Stimulated activated CD8-positive, alpha-beta memory T cell treated with anti-CD3 and anti-CD28 coated beads, Interleukin-2, amount 100 ng/mL, for 1 hour (primary cell): ENCODE data around the gene TMEM259.
A peak's percentile ranks its signal among the peaks of the same experiment; 100 is the strongest.

Experiments used
- DNase-seq, 2 donors: peaks; one replicate each; pipeline ENCODE4 v3.0.0-alpha.2; 2020; ENCODE audit warnings: low read depth in 2 of 2

Gene TMEM259

DNA sequence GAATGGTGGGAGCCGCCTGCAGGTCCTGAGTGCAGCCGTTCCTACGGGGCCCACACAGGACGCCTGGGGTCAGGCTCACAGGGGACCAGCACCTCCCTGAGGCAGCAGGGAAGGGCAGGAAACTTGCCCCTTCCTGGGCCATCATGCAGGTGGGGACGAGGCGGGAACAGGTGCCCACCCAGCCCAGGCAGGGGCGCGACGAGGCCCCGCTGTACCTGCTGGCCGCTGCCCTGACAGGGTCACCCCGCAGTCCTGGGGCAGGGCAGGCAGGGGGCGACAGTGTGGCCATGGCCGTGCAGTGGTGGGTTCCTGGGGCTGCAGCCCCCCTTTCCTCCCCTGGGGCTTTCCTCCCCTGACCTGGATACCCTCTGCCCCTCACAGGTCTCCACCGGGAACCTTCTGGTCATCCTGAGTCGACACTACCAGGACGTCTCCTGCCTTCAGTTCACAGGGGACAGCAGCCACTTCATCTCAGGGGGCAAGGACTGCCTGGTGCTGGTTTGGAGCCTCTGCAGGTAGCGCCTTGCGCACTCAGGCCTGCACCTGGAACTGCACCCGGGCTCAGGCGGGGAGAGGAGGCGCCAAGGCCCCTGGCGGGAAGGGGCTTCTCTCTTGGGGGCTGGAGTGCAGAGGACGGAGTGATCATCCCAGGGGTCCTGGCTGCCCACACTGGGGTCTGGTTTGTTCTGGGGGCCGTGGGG lies 31.4 kb downstream of the TMEM259 start:
- no peak for DNase-seq

DNA sequence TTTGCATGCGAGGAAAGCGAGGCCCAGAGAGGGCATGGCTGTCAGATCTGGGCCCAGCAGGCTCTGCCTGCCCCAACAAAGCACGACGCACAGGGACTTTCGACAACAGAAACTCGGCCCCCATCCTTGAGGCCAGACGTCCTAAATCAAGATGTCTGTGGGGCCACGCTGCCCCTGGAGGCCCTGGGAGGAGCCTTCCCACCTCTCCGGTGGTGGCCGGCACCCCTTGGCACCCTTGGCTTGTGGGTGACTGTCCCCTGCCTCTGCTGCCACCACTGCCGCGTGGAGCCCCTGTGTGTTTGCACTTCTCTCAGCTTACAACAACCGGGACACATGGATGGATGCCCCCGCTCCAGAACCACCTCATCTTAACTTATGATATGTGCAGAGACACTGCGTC lies 32.4 kb downstream of the TMEM259 start:
- no peak for DNase-seq

DNA sequence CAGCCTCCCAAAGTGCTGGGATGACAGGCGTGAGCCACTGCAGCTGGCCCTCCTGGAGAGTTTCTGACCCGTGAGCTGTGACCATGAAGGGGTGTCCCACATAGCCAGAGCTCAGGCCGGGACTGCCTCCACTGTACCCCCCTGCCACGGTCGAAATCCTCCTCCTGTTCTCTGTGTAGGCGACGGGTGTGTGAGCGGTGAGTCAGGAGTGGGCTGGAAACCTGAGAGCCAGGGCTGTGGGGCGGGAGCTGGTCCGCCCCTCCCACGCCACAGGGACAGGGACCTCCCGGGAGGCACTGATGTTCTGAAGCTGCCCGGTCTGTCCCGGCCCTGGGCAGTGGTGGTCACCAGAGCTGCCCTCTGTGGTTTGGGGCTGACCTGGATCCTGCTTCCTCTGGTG lies 32.8 kb downstream of the TMEM259 start:
- DNase-seq, result no peak

DNA sequence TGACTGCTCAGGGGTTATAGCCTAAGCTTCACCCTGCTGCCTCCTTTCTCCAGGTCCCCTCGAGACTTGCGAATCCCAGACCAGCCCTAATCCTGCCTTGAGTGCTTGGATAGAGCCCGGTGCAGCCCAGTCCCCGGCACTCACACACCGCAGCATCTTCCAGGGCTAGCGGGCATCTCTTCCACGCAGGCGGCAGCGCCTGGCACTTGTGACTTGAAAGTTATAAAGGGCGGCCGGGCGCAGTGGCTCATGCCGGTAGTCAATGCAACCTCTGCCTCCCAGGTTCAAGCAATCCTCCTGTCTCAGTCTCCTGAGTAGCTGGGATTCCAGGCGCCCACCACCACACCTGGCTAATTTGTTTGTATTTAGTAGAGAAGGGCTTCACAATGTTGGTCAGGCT lies 34.8 kb downstream of the TMEM259 start:
- DNase-seq, result no peak

DNA sequence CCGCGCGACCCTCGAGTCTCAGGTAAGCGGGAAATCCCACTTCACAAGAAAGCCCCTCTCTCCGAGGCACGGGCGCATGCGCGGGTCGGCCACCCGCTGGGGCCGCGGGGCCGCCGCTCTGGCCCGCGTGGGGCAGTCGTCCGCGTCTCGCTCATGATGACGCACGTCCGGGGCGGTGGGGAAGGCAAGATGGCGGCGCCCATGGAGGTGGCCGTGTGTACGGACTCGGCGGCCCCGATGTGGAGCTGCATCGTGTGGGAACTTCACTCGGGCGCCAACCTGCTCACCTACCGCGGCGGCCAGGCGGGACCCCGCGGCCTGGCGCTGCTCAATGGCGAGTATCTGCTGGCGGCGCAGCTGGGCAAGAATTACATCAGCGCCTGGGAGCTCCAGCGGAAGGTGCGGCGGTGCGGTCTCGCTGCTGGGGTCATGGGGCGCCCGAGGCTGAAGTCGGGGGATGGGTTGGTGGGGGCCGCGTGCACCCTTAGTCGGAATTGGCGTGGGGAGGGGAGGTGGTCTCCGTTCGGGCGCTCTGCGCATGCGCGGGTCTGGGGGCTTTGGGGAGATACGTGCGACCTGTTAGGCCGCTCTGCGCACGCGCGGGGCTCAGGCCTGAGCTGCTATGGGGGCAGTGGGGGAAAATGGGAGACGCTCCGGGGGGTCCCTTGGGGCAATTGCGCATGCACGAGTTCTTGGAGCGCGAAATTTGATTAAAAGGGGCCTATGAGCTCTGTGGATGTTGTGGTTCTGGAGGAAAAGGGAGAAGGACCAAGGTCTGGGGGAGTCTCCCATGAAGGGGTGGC lies 36.6 kb downstream of the TMEM259 start, which contains the start of gene WDR18:
WDR18 (plus strand) TSS at position 181 of the 803 bp plus-strand sequence; CDS start at position 190, 9 bp downstream.
- peak; percentile 76 to 84 for DNase-seq

DNA sequence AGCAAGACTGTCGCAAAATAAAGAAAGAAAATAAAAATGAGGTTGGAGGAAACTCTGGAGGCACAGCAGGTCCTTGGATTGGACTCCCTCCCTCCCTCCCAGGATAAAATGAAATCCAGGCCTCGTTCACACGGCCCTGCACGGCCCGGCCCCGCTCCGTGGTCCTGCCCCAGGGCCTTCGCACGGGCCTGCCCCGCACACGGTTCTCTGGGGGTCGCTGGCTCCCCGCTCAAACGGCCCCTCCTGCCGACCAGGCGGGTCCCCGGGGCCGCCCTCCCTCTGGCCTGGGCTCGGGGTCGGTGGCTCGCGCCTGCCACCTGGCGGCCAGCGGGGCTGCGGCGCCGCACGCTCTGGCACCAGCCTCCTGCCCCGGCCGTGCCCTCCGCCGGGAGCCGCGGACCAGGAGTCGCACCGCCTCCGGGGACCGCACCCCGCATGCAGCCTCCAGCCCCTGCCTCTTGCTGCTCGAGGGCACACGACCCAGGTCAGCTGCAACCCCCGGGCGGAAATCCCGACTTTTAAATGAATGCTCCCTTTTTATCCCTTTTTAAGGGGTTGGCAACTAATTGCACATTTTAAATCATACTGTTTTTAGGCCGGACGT lies 38.3 kb downstream of the TMEM259 start:
- DNase-seq, result peak; percentile 44 to 64

DNA sequence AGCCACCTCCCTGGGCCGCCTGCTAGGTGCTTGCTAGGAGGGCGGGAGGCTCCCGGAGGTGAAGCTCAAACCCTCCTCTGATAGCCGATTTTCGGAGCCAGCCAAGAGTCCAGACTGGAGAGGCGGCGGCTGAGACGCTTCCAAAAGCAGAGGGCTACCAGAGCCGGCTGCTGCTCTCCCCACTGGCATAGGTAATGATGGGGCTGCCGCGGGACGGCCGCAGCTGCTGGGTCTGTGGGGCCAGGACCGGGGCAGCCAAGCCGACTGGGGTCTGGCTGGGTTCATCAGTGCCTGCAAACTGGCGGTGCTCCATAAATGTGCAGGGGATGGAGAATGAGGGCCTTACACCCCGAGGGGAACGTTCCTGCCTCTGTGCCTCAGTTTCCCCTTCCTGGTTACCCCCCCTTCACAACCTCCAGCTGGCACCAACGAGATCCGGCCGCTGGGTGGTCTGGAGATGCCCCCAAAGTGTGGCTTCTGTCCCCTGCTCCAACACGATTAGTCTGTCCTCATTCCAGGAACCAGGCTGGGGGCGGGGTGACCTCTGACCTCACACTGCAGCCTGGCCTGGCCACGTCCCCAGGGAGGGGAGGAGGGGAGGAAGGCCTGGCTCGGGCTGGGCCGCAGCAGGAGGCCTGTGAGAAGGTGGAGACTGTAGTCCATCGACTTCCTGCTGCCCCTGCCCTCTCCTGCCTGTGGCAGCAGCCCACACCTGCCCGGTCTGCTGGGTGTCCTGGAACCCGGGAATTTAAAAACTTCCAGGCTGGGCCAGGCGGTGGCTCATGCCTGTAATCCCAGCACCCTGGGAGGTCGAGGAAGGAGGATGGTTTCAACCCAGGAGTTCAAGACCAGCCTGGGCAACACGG lies 40.6 kb downstream of the TMEM259 start:
- no peak for DNase-seq

DNA sequence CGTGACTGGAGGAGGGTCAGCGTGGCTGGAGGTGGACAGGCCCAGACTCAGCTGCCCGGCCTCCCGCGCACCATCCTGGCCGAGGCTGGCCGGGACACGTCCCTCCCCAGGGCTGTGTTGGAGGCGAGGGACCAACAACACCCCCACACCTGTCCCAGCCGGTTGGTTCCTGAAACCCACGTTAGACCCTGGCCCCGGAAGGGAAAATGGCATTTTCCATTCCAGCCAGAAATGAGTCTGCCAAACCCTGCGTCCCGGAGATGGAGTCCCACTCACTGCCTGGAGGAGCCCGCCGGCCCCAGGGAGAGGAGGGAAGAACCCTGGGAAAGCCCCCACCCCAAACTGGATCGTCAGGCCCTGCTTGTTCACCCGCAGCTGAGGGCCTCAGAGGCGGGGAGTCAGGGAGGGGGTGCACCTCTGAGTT lies 41.6 kb downstream of the TMEM259 start:
- no peak for DNase-seq

DNA sequence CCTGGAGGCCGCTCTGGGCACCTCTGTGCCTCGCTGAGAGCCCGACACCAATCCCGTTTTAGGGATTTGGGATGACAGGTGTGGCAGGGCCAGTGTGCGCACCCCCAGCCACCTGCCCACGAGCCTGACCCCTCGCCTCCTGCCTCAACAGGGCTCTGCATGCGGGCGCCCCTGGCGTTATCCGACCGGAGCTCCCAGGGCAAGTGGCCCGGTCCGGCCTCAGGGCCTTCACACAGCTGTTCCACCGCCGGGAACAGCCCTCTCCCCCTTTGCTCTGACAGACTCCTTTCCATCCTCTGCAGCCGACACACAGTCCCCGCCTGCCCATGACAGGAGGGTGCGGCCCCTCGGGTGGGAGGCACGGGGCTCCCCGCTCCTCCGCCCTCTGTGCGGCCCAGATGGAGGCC lies 43.9 kb downstream of the TMEM259 start:
- no peak for DNase-seq

DNA sequence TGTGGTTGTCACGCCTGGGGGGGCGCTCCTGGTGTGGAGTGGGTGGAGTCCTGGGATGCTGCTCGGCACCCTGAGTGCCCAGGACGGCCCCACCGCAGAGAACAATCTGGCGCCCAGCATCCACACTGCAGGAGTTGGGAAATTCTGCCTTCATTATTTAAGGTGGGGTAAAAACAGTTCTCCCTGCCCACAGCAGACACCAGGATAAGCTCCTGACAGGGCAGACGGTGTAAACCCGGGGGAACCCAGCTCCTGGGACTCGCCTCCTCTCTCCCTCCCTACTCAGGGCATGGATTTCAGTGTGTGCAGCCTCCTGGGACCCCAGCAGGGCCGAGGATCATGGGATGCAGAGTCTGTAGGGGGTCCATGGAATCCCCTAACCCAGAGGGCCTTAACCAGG lies 44.4 kb downstream of the TMEM259 start:
- DNase-seq, result no peak

DNA sequence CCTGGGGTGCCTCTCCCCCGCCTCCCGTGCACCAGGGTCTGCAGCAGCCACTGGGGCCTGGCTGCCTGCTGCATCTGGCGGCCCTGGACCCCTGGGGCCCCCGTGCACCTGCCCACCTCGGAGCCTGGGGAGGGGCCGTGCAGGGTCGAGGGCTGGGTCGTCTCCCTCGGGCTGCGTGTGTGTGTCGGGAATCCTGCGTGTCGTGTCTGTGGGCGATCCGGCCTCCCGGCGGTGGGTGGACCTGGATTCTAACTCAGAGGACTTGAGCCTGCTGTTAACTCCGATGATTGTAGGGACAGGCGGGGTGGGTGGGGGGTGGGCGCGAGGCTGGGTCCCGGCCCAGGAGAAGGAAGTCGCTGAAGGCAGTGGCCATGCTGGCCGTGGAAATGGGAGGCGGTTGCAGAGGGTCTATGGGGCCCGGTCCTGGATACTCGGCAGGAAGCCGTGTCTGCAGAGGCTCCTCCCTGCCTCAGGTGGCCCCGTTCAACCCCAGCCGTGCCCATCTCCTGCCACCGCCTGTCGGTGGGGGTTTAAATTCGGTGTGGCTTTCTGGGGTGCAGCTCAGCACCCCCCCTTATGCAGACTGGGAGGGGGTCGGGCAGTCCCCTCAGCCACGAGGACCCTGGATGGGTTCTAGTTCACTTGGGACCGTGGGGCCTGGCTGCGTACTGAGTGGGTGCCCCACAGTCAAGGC lies 46.2 kb downstream of the TMEM259 start:
- no peak for DNase-seq

DNA sequence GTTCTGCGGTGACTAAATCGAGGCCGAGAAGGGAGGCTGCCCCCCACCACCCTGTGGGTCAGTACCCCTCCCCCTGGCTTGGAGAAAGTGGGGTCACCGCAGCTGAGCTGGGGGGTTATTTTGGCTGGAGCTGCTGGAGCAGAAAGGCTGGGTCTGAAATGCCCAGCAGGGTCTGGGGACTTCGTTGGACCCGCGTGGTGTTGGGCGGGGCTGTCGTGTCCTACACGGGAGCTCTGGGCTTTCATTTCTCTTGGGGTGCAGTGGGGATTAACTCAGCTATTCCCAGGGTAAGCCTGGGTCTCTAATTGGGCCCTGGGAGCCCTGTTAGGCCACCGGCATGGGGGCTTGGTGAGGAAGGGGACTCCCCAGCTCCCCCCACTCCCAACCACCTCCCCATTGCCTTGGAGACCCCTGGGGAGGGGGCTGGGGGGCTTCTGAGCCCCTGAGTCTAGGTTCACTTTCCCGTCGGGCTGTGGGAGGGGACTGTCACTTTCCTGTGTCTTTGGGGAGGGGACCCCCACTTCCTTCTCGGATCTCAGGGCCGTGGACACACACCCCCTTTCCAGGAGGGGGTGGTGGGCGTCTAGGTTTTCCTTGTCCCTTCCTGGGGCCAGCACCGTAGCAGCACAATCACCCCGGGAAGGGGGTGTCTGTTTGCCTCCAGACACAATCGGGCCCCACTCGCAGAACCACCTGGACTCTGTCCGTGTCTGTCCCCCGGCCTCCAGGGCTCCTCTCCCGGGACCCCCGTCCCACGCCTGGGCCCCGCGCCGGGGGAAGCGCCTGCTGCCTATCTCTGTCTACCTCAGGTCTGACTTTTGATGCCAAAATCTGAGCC lies 47.0 kb downstream of the TMEM259 start:
- DNase-seq, result no peak

DNA sequence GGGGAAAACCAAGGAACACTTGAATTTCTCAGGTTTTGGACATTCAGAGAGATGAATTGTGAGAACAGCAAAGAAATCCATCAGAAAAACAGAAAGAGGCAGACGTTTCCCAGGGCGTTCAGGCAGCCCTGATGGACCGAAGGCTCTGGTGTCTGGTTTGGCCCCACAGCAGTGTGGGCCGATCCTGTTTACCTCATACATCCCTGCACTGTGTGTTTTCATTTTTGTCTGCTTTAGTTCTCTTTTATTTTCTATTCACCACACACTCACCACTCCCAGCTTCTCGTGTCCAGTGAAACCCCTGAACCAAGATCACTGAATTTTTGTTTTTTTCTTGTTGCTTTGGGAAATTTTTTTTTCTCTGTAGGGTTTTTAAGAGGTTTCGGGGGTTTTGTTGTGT lies 48.6 kb downstream of the TMEM259 start:
- DNase-seq, result no peak

DNA sequence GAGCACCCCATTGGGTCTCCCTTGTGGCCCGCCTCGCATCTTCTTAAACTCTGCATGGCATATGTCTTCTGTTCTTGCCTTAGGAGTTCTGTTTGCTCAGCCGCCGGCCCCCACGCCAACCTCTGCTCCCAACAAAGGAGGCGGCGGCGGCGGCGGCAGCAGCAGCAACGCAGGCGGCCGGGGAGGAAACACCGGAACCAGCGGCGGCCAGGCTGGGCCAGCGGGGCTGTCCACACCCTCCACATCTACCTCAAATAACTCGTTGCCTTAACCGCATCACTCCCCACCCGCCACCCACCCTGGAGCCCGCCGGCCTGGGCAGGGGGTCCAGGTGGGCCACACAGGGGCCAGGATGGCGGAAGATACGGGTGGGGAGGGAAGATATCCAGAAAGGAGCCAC lies 49.1 kb downstream of the TMEM259 start:
- no peak for DNase-seq

DNA sequence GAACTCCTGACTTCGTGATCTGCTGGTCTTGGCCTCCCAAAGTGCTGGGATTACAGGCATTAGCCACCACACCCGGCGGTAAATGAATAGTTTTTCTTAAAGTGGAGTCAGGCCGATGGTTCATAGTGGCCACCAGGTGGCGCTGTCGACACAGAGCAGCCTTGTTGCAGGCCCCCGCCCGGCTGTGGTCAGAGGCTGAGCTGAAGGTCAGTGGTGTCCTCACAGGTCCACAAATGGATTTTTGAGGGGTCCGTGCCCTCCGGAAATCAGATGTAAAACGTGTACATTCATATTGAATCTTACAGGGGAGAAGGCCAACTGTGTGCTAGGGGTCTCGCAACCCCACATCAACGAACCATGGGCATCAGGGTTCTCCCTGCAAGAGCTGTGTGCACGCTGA lies 50.2 kb downstream of the TMEM259 start:
- DNase-seq, result no peak

DNA sequence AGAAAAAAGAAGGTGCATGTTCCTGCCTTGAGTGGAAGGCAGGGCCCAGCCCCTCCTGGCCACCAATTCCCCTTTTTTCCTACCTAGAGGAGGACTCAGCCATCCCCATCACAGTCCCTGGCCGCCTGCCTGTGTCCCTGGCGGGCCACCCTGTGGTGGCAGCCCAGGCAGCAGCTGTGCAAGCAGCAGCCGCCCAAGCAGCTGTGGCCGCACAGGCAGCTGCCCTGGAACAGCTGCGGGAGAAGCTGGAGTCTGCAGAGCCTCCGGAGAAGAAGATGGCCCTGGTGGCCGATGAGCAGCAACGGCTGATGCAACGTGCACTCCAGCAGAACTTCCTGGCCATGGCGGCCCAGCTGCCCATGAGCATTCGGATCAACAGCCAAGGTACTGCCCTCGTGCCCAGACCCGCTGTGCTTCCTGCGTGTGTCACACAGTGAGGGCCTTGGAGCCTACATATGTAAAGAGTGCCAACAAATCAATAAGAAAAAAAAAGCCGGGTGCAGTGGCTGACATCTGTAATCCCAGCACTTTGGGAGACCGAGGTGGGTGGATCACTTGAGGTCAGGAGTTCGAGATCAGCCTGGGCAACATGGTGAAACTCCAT lies 54.3 kb downstream of the TMEM259 start:
- DNase-seq, result no peak

DNA sequence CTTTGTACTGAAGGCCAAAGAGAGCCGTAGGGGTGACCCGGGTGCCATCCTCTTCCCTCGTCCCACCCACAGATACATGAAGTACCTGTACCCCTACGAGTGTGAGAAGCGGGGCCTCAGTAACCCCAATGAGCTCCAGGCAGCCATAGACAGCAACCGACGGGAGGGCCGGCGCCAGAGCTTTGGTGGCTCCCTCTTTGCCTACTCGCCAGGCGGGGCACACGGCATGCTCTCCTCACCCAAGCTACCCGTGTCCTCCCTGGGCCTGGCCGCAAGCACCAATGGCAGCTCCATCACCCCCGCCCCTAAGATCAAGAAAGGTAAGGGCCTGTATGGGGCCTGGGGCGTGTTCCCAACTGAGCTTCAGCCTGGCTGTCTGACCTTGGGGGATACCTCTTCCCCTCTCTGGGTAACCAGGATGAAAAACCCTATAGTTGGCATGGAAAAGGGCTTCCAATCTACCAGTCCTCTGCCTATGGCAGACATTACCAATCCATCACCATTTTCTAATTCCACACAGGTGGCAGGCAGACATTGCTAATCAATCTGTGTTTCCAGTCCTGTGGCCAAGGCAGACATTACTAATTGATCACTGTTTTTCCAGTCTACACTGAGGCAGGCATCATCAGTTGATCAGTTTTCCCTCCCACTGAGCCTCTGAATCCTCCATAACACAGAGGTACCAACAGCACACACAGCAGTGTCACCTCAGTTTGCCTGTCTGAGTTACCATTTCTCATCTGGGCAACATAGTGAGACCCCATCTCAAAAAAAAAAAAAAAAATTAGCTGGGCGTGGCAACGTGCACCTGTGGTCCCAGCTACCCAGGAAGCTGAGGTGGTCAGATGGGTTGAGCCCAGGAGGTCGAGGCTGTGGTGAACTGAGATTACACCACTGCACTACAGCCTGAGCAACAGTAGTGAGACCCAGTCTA lies 55.9 kb downstream of the TMEM259 start:
- DNase-seq, result no peak

DNA sequence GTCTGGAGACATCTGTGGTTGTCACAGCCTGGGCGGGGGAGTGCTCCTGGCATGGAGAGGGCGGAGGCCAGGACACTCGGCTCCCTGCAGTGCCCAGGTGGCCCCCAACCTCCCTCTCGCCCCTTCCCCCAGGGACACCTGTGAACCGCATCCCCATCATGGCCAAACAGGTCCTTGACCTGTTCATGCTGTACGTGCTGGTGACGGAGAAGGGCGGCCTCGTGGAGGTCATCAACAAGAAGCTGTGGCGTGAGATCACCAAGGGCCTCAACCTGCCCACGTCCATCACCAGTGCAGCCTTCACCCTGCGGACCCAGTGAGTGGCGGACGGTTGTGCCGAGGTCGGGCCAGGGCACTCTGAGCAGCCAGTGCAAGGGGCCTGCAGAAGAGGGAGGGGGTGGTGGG lies 56.8 kb downstream of the TMEM259 start:
- DNase-seq, result no peak

DNA sequence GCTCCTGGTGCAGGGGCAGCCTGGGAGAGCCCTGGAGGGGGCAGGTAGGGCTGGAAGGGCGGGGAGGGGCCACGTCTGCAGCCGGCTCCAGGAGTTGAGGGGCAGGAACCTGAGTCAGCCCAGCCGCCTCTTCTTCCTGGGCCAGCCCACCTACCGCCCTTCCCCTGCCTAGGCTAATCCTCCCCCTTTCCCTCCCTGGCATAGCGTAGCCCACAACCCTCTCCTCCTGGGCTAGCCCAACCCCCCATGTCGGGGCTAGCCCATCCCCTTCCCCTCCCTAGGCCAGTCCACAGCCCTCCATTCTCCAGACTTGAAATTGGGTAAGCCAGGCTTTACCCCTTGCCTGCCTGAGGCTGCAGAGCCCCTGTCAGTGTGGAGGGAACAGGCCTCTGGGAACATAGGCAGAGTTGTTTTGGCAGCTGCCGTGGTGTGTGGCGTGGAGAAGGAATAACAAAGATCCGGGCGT lies 57.4 kb downstream of the TMEM259 start:
- no peak for DNase-seq
